ENCODE measurements around the gene MPC2.

DNA sequence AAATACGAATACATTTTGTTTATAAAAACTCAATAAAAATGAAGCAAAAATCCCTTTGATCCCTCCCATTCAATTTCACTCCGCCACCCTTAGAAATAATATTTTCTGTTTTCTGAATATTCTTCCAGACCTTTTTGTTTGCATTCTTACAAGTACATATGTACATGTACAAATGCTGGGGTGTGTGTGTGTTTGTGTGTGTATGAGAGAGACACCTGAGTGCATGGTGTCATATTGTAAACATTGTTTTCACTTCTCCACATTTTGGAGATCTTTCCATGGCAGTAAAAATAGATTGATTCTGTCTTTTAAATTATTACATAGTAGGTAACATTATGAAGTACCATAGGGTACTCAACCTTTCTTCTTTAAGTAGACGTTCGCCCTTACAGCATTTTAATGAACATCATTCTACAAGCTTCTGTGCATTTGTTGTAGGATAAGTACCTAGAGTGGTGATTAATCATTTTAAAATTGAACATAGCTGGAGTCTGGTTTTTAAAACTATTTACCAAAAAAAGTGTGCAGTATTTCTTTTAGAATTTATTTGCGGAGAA lies 1.3 kb upstream of the MPC2 start:
- TF ChIP-seq, protein P1, sequence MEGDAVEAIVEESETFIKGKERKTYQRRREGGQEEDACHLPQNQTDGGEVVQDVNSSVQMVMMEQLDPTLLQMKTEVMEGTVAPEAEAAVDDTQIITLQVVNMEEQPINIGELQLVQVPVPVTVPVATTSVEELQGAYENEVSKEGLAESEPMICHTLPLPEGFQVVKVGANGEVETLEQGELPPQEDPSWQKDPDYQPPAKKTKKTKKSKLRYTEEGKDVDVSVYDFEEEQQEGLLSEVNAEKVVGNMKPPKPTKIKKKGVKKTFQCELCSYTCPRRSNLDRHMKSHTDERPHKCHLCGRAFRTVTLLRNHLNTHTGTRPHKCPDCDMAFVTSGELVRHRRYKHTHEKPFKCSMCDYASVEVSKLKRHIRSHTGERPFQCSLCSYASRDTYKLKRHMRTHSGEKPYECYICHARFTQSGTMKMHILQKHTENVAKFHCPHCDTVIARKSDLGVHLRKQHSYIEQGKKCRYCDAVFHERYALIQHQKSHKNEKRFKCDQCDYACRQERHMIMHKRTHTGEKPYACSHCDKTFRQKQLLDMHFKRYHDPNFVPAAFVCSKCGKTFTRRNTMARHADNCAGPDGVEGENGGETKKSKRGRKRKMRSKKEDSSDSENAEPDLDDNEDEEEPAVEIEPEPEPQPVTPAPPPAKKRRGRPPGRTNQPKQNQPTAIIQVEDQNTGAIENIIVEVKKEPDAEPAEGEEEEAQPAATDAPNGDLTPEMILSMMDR (IDR thresholded peaks at IDR 0.05): no peak
- no peak for TF ChIP-seq POLR2A (IDR thresholded peaks at IDR 0.05)

All from body of pancreas (tissue), 4 donors.